HepG2 (cell line): ENCODE results near the gene ZNF189. TPM values are rescaled to one million over a fixed set of nuclear protein-coding genes. Genes with fewer than 3 reads are reported as not detected.
A peak's percentile ranks its signal among the peaks of the same experiment; 100 is the strongest.

Source experiments
- AGO1 ChIP-seq: fragments of 200-400 bp; formaldehyde crosslinking; IDR thresholded peaks from 2 replicates; pipeline ENCODE4 v1.6.1; 2017; ENCODE audit warnings: mild to moderate bottlenecking, low read depth, low read length, moderate library complexity; ENCODE audit not compliant: poor library complexity, severe bottlenecking
- CCAR2 ChIP-seq: fragments of 200-400 bp; formaldehyde crosslinking; optimal IDR thresholded peaks from 2 replicates; pipeline ENCODE3; 2018; ENCODE audit warnings: low read depth, mild to moderate bottlenecking, low read length, moderate library complexity
- ELF1 ChIP-seq: sonication (generic); formaldehyde crosslinking; IDR thresholded peaks from 2 replicates; pipeline ENCODE4 v1.4.0; 2020; ENCODE audit warnings: missing genetic modification reagents
- FOXA3 ChIP-seq: IDR thresholded peaks from 2 replicates; pipeline ENCODE4 v1.6.1; 2016; ENCODE audit warnings: missing genetic modification reagents, missing compliant biosample characterization
- KDM2A ChIP-seq: sonication (generic); formaldehyde crosslinking; IDR thresholded peaks from 2 replicates; pipeline ENCODE4 v1.4.0; 2020; ENCODE audit warnings: low read depth, missing genetic modification reagents, borderline replicate concordance
- NFIB ChIP-seq: sonication (generic); formaldehyde crosslinking; IDR thresholded peaks from 2 replicates; pipeline ENCODE4 v1.9.0; 2021; ENCODE audit warnings: missing genetic modification reagents, mild to moderate bottlenecking, borderline replicate concordance
- PAF1 ChIP-seq: IDR thresholded peaks from 2 replicates; pipeline ENCODE4 v1.6.1; 2016; ENCODE audit warnings: missing genetic modification reagents, missing compliant biosample characterization
- SETDB1 ChIP-seq: sonication (generic); formaldehyde crosslinking; IDR thresholded peaks from 2 replicates; pipeline ENCODE4 v1.5.1; 2020; ENCODE audit warnings: missing genetic modification reagents, mild to moderate bottlenecking, borderline replicate concordance
- ZBTB4 ChIP-seq: sonication (generic); formaldehyde crosslinking; IDR thresholded peaks from 2 replicates; pipeline ENCODE4 v1.4.0; 2020; ENCODE audit warnings: missing genetic modification reagents, mild to moderate bottlenecking, borderline replicate concordance
- ZFP82 ChIP-seq: sonication (generic); formaldehyde crosslinking; IDR thresholded peaks from 2 replicates; pipeline ENCODE4 v1.5.1; 2020; ENCODE audit warnings: mild to moderate bottlenecking, missing genetic modification reagents, borderline replicate concordance
- ZNF253 ChIP-seq: sonication (generic); formaldehyde crosslinking; IDR thresholded peaks from 2 replicates; pipeline ENCODE4 v1.8.0; 2022; ENCODE audit warnings: mild to moderate bottlenecking, missing genetic modification reagents, borderline replicate concordance
- ZNF318 ChIP-seq: sonication (generic); formaldehyde crosslinking; IDR thresholded peaks from 2 replicates; pipeline ENCODE4 v1.4.0; 2020; ENCODE audit warnings: mild to moderate bottlenecking, missing genetic modification reagents
- ZNF468 ChIP-seq: sonication (generic); formaldehyde crosslinking; IDR thresholded peaks from 2 replicates; pipeline ENCODE4 v1.8.0; 2022; ENCODE audit warnings: mild to moderate bottlenecking, moderate library complexity, missing genetic modification reagents
- ZNF512B ChIP-seq: sonication (generic); formaldehyde crosslinking; IDR thresholded peaks from 2 replicates; pipeline ENCODE4 v1.5.1; 2020; ENCODE audit warnings: missing genetic modification reagents, mild to moderate bottlenecking, borderline replicate concordance
- ZNF670 ChIP-seq: sonication (generic); formaldehyde crosslinking; IDR thresholded peaks from 2 replicates; pipeline ENCODE4 v1.8.0; 2022; ENCODE audit warnings: mild to moderate bottlenecking, missing genetic modification reagents, borderline replicate concordance
- ZNF891 ChIP-seq: sonication (generic); formaldehyde crosslinking; IDR thresholded peaks from 2 replicates; pipeline ENCODE4 v1.5.0; 2020; ENCODE audit warnings: mild to moderate bottlenecking, missing genetic modification reagents
- polyA plus RNA-seq, 8 experiments: library from polyadenylated mRNA; depleted of rRNA in 3 of 8; stranded (reverse) in 7 of 8; unstranded in 1 of 8; fragments of >200 nt; fragmentation: Illumina TruSeq in 4 of 8; extraction: Trizol in 4 of 8; gene quantifications; 2 replicates each; pipeline versions ENCODE4 v1.2.1 to v1.2.3, GENCODE V29; 2011 to 2016; ENCODE audit warnings: low read depth in 4 of 8, missing spikeins in 1 of 8, mixed read lengths in 1 of 8; ENCODE audit not compliant: insufficient read depth in 1 of 8
- total RNA-seq, 5 experiments: library from RNA; depleted of rRNA; stranded (reverse); fragments of >200 nt; fragmentation: Illumina TruSeq; extraction: Trizol; gene quantifications; 2 replicates each; pipeline ENCODE4 v1.2.3, GENCODE V29; 2016; ENCODE audit warnings: low read depth in 1 of 5

Gene ZNF189
- total and polyA plus RNA-seq, 2 of the 13 experiments (the other 11 are each of a cell fraction or from before 2014, with no cell fraction given) = 8.4 to 50.0 TPM

- TF ChIP-seq ZNF512B (CRISPR knock-in tag) (no peak), ZNF891 (CRISPR knock-in tag) (no peak), ZNF318 (no peak), PAF1 (CRISPR knock-in tag) (no peak), FOXA3 (CRISPR knock-in tag) (peak; percentile 89), ZNF670 (CRISPR knock-in tag) (no peak), AGO1 (no peak), NFIB (CRISPR knock-in tag) (no peak), SETDB1 (no peak), KDM2A (no peak), ZFP82 (CRISPR knock-in tag) (no peak), ZNF253 (no peak), ELF1 (CRISPR knock-in tag) (peak; percentile 39; the same call in 1 of the 2 replicates), ZNF468 (CRISPR knock-in tag) (no peak), ZBTB4 (no peak), CCAR2 (no peak)
Measured at GRCh38 chr9:101433229-101433628, 34.6 kb downstream of the ZNF189 start (continued).
